Suprapubic skin (tissue), 4 donors: ENCODE measurements around the gene FETUB.

Source experiments
- EP300 ChIP-seq: sonication (generic); formaldehyde crosslinking; IDR thresholded peaks from one replicate; pipeline ENCODE4 v1.6.1; 2017; ENCODE audit warnings: antibody characterized with exemption
- POLR2A ChIP-seq, 2 donors: fragments of 450-650 bp; IDR thresholded peaks; one replicate each; pipeline ENCODE4 v1.6.1; 2017; ENCODE audit warnings: antibody characterized with exemption in 2 of 2, mild to moderate bottlenecking in 2 of 2, moderate library complexity in 2 of 2
- POLR2AphosphoS5 ChIP-seq, 3 donors: sonication (generic); formaldehyde crosslinking; IDR thresholded peaks; one replicate each; pipeline ENCODE4 v1.6.1; 2017; ENCODE audit warnings: antibody characterized with exemption in 3 of 3
- TF ChIP-seq, protein P1 (sequence below), 2 donors: fragments of 200-600 bp in 1 of 2; fragments of 450-650 bp in 1 of 2; sonication (generic) in 1 of 2; IDR thresholded peaks; one replicate each; pipeline ENCODE4 v1.5.1; 2016 to 2019; ENCODE audit warnings: antibody characterized with exemption in 2 of 2, mild to moderate bottlenecking in 1 of 2, moderate library complexity in 1 of 2

DNA sequence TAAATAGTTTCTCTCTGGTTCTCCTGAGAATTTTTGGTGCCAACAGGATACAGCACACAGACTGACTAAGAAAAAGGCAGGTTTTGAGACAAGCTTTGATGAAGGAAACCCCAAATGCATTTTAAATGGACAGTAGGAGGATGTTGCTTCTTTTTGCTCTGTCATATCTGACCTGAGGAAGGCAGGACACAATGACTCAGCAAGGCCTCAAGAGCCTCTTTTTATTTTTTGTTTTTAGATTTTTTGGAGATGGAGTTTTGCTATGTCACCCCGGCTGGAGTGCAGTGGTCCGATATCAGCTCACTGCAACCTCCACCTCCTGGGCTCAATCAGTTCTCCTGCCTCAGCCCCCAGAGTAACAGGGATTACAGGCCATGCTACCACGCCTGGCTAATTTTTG, 60.1 kb downstream of the FETUB start:
- TF ChIP-seq, protein P1, sequence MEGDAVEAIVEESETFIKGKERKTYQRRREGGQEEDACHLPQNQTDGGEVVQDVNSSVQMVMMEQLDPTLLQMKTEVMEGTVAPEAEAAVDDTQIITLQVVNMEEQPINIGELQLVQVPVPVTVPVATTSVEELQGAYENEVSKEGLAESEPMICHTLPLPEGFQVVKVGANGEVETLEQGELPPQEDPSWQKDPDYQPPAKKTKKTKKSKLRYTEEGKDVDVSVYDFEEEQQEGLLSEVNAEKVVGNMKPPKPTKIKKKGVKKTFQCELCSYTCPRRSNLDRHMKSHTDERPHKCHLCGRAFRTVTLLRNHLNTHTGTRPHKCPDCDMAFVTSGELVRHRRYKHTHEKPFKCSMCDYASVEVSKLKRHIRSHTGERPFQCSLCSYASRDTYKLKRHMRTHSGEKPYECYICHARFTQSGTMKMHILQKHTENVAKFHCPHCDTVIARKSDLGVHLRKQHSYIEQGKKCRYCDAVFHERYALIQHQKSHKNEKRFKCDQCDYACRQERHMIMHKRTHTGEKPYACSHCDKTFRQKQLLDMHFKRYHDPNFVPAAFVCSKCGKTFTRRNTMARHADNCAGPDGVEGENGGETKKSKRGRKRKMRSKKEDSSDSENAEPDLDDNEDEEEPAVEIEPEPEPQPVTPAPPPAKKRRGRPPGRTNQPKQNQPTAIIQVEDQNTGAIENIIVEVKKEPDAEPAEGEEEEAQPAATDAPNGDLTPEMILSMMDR (IDR thresholded peaks at IDR 0.05), result no peak
- TF ChIP-seq POLR2AphosphoS5 (IDR thresholded peaks at IDR 0.05) (no peak), EP300 (no peak), POLR2A (IDR thresholded peaks at IDR 0.05) (no peak)
